ENCODE measurements around the gene LOXHD1.

LOXHD1 gene

GRCh38 chr18:46449499-46449898, 207.5 kb downstream of the LOXHD1 start:
- Histone ChIP-seq H3K4me3 (ENCODE audit: low read depth, low read length) (no peak overlapping the region), H3K4me1 (ENCODE audit: control insufficient read depth in 1 of 2, insufficient read depth in 2 of 2, low read length in 2 of 2) (no peaks in the 10 kb centered on the region), H2BK120ac (ENCODE audit: insufficient read depth, low read length, poor library complexity) (no peak overlapping the region), H2BK5ac (ENCODE audit: low read depth, low read length, poor library complexity) (no peak overlapping the region), H4K91ac (ENCODE audit: low read depth, low read length) (no peak overlapping the region), H3K23ac (ENCODE audit: low read length) (no peak overlapping the region), H3K36me3 (ENCODE audit: control insufficient read depth in 1 of 2, insufficient read depth in 2 of 2, low read length in 2 of 2) (no peaks in the 10 kb centered on the region), H3K27ac (ENCODE audit: low read depth, low read length) (no peak overlapping the region), H3K18ac (ENCODE audit: low read length) (no peak overlapping the region), H2AFZ (ENCODE audit: insufficient read depth, low read length, poor library complexity) (no peak overlapping the region), H3K9me3 (ENCODE audit: insufficient read depth, low read depth, low read length) (peaks cover 7% of the 10 kb centered on the region), H3K27me3 (ENCODE audit: insufficient read depth, low read length) (no peaks in the 10 kb centered on the region), H3K14ac (ENCODE audit: low read length) (no peak overlapping the region), H2BK12ac (ENCODE audit: low read length) (no peak overlapping the region), H3K9ac (ENCODE audit: low read length) (no peak overlapping the region), H3K79me2 (ENCODE audit: control insufficient read depth, insufficient read depth, low read length, poor library complexity) (no peaks in the 10 kb centered on the region), H2AK5ac (ENCODE audit: low read length) (no peak overlapping the region), H4K12ac (ENCODE audit: low read depth, low read length) (no peak overlapping the region), H3K4me2 (ENCODE audit: low read length) (no peak overlapping the region), H3K4ac (ENCODE audit: low read depth, low read length) (no peak overlapping the region), H4K8ac (ENCODE audit: low read depth, low read length) (no peak overlapping the region), H3K79me1 (ENCODE audit: low read length) (no peaks in the 10 kb centered on the region)
- DNase-seq = no peak
- WGBS (ENCODE audit: extremely low coverage, insufficient coverage, insufficient read length) = no CpG with 5 or more reads among the region's 1 CpG

DNA sequence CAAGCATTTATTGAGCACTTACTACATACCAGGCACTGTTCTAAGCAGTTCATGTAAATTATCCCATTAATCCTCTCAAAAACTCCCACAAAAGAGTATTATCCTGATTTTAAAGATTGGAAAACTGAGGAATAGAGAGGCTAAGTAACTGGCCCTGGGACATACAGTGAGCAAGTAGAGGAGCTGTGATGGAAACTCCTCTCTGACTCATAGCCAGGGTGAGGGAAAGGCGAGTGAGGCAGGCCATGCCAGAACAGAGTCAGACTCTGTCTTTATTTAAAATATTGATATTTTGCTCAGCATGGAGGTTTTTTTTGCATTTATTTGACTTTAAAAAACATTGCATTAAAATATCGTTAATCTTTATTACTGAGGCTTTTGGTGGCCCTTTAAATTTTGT, 208.0 kb downstream of the LOXHD1 start:
- no peaks in the 10 kb centered on the region for H3K27me3 ChIP-seq (ENCODE audit: insufficient read depth, low read length)
- peaks cover 7% of the 10 kb centered on the region for H3K9me3 ChIP-seq (ENCODE audit: insufficient read depth, low read depth, low read length)
- H3K36me3 ChIP-seq (ENCODE audit: control insufficient read depth in 1 of 2, insufficient read depth in 2 of 2, low read length in 2 of 2) = no peaks in the 10 kb centered on the region
- no peaks in the 10 kb centered on the region for H3K79me1 ChIP-seq (ENCODE audit: low read length)
- no peaks in the 10 kb centered on the region for H3K79me2 ChIP-seq (ENCODE audit: control insufficient read depth, insufficient read depth, low read length, poor library complexity)
- H3K27ac ChIP-seq (ENCODE audit: low read depth, low read length) = no peak overlapping the region
- no peak overlapping the region for H3K4me2 ChIP-seq (ENCODE audit: low read length)
- H3K14ac ChIP-seq (ENCODE audit: low read length) = no peak overlapping the region
- H4K8ac ChIP-seq (ENCODE audit: low read depth, low read length) = no peak overlapping the region
- no peak overlapping the region for H3K23ac ChIP-seq (ENCODE audit: low read length)
- no peak for DNase-seq
- H3K18ac ChIP-seq (ENCODE audit: low read length) = no peak overlapping the region
- no peak overlapping the region for H3K4me3 ChIP-seq (ENCODE audit: low read depth, low read length)
- no CpG with 5 or more reads among the region's 2 CpGs for WGBS (ENCODE audit: extremely low coverage, insufficient coverage, insufficient read length)
- H2AFZ ChIP-seq (ENCODE audit: insufficient read depth, low read length, poor library complexity) = no peak overlapping the region
- no peak overlapping the region for H2AK5ac ChIP-seq (ENCODE audit: low read length)
- no peak overlapping the region for H2BK12ac ChIP-seq (ENCODE audit: low read length)
- H2BK120ac ChIP-seq (ENCODE audit: insufficient read depth, low read length, poor library complexity) = no peak overlapping the region
- no peak overlapping the region for H4K91ac ChIP-seq (ENCODE audit: low read depth, low read length)
- no peak overlapping the region for H3K9ac ChIP-seq (ENCODE audit: low read length)
- no peak overlapping the region for H2BK5ac ChIP-seq (ENCODE audit: low read depth, low read length, poor library complexity)
- no peak overlapping the region for H4K12ac ChIP-seq (ENCODE audit: low read depth, low read length)
- H3K4ac ChIP-seq (ENCODE audit: low read depth, low read length) = no peak overlapping the region
- no peaks in the 10 kb centered on the region for H3K4me1 ChIP-seq (ENCODE audit: control insufficient read depth in 1 of 2, insufficient read depth in 2 of 2, low read length in 2 of 2)

- Histone ChIP-seq H2BK12ac (ENCODE audit: low read length) (no peak overlapping the region), H3K9ac (ENCODE audit: low read length) (no peak overlapping the region), H2AFZ (ENCODE audit: insufficient read depth, low read length, poor library complexity) (no peak overlapping the region), H2BK120ac (ENCODE audit: insufficient read depth, low read length, poor library complexity) (no peak overlapping the region), H2BK5ac (ENCODE audit: low read depth, low read length, poor library complexity) (no peak overlapping the region), H3K79me2 (ENCODE audit: control insufficient read depth, insufficient read depth, low read length, poor library complexity) (no peaks in the 10 kb centered on the region), H3K27me3 (ENCODE audit: insufficient read depth, low read length) (no peaks in the 10 kb centered on the region), H3K4me2 (ENCODE audit: low read length) (no peak overlapping the region), H2AK5ac (ENCODE audit: low read length) (no peak overlapping the region), H3K14ac (ENCODE audit: low read length) (no peak overlapping the region), H3K9me3 (ENCODE audit: insufficient read depth, low read depth, low read length) (peaks cover 7% of the 10 kb centered on the region), H4K12ac (ENCODE audit: low read depth, low read length) (no peak overlapping the region), H4K91ac (ENCODE audit: low read depth, low read length) (no peak overlapping the region), H3K23ac (ENCODE audit: low read length) (no peak overlapping the region), H3K18ac (ENCODE audit: low read length) (no peak overlapping the region), H3K79me1 (ENCODE audit: low read length) (no peaks in the 10 kb centered on the region), H4K8ac (ENCODE audit: low read depth, low read length) (no peak overlapping the region), H3K36me3 (ENCODE audit: control insufficient read depth in 1 of 2, insufficient read depth in 2 of 2, low read length in 2 of 2) (no peaks in the 10 kb centered on the region), H3K27ac (ENCODE audit: low read depth, low read length) (no peak overlapping the region), H3K4me1 (ENCODE audit: control insufficient read depth in 1 of 2, insufficient read depth in 2 of 2, low read length in 2 of 2) (no peaks in the 10 kb centered on the region), H3K4me3 (ENCODE audit: low read depth, low read length) (no peak overlapping the region), H3K4ac (ENCODE audit: low read depth, low read length) (no peak overlapping the region)
- WGBS (ENCODE audit: extremely low coverage, insufficient coverage, insufficient read length) = no CpG with 5 or more reads among the region's 4 CpGs
- DNase-seq = no peak
Observed at GRCh38 chr18:46448347-46448746, 208.7 kb downstream of the LOXHD1 start.

- Histone ChIP-seq H3K9me3 (ENCODE audit: insufficient read depth, low read depth, low read length) (peaks cover 7% of the 10 kb centered on the region), H4K12ac (ENCODE audit: low read depth, low read length) (no peak overlapping the region), H3K4me1 (ENCODE audit: control insufficient read depth in 1 of 2, insufficient read depth in 2 of 2, low read length in 2 of 2) (no peaks in the 10 kb centered on the region), H2BK120ac (ENCODE audit: insufficient read depth, low read length, poor library complexity) (no peak overlapping the region), H3K9ac (ENCODE audit: low read length) (no peak overlapping the region), H3K36me3 (ENCODE audit: control insufficient read depth in 1 of 2, insufficient read depth in 2 of 2, low read length in 2 of 2) (no peaks in the 10 kb centered on the region), H4K91ac (ENCODE audit: low read depth, low read length) (no peak overlapping the region), H3K79me2 (ENCODE audit: control insufficient read depth, insufficient read depth, low read length, poor library complexity) (no peaks in the 10 kb centered on the region), H3K4ac (ENCODE audit: low read depth, low read length) (no peak overlapping the region), H3K27me3 (ENCODE audit: insufficient read depth, low read length) (no peaks in the 10 kb centered on the region), H3K4me3 (ENCODE audit: low read depth, low read length) (no peak overlapping the region), H3K27ac (ENCODE audit: low read depth, low read length) (no peak overlapping the region), H3K23ac (ENCODE audit: low read length) (no peak overlapping the region), H3K14ac (ENCODE audit: low read length) (no peak overlapping the region), H2BK12ac (ENCODE audit: low read length) (no peak overlapping the region), H4K8ac (ENCODE audit: low read depth, low read length) (no peak overlapping the region), H2AK5ac (ENCODE audit: low read length) (no peak overlapping the region), H2AFZ (ENCODE audit: insufficient read depth, low read length, poor library complexity) (no peak overlapping the region), H2BK5ac (ENCODE audit: low read depth, low read length, poor library complexity) (no peak overlapping the region), H3K4me2 (ENCODE audit: low read length) (no peak overlapping the region), H3K18ac (ENCODE audit: low read length) (no peak overlapping the region), H3K79me1 (ENCODE audit: low read length) (no peaks in the 10 kb centered on the region)
- WGBS (ENCODE audit: extremely low coverage, insufficient coverage, insufficient read length) = no CpG with 5 or more reads among the region's 5 CpGs
- no peak for DNase-seq
Observed at GRCh38 chr18:46447792-46448191, 209.2 kb downstream of the LOXHD1 start.

Data from trophoblast cell (in vitro differentiated cells and primary cell).